NCI-H226 (cell line): ENCODE data around the gene TMEM117.
"Not testable (repeated sequence)": the region's sequence is repeated elsewhere in the genome, so short reads cannot be mapped to it uniquely, and the experiment has no call there.

ENCODE experiments used
- DNase-seq: peaks from one replicate; pipeline ENCODE4 v3.0.0-alpha.2; 2015

The TMEM117 gene

GRCh38 chr12:44331269-44331668 lies 495.4 kb downstream of the TMEM117 start:
- no peak for DNase-seq

- DNase-seq, result no peak
These were observed 498.5 kb downstream of the TMEM117 start for GRCh38 chr12:44334347-44334746.

GRCh38 chr12:44335030-44335429 lies 499.1 kb downstream of the TMEM117 start:
- no peak for DNase-seq

- DNase-seq, result no peak
These were observed 500.7 kb downstream of the TMEM117 start for GRCh38 chr12:44336577-44336976.

- DNase-seq, result no peak
These were observed 506.5 kb downstream of the TMEM117 start for GRCh38 chr12:44342371-44342770.

GRCh38 chr12:44347145-44347544 lies 511.3 kb downstream of the TMEM117 start:
- no peak for DNase-seq

GRCh38 chr12:44357494-44357893 lies 521.6 kb downstream of the TMEM117 start:
- no peak for DNase-seq

- no peak for DNase-seq
These were observed 522.8 kb downstream of the TMEM117 start for GRCh38 chr12:44358636-44359035.

GRCh38 chr12:44362947-44363346 lies 527.1 kb downstream of the TMEM117 start:
- DNase-seq, result no peak

GRCh38 chr12:44367136-44367535 lies 531.3 kb downstream of the TMEM117 start:
- DNase-seq, result no peak

GRCh38 chr12:44367916-44368315 lies 532.0 kb downstream of the TMEM117 start:
- no peak for DNase-seq

- no peak for DNase-seq
These were observed 534.1 kb downstream of the TMEM117 start for GRCh38 chr12:44369998-44370397.

GRCh38 chr12:44370982-44371381 lies 535.1 kb downstream of the TMEM117 start:
- DNase-seq, result no peak

- DNase-seq, result peak; percentile 47
These were observed 536.4 kb downstream of the TMEM117 start for GRCh38 chr12:44372259-44372658.

- DNase-seq, result no peak
These were observed 539.8 kb downstream of the TMEM117 start for GRCh38 chr12:44375694-44376093.

- DNase-seq, result no peak
These were observed 541.7 kb downstream of the TMEM117 start for GRCh38 chr12:44377443-44378187.

GRCh38 chr12:44379113-44379512 lies 543.2 kb downstream of the TMEM117 start:
- DNase-seq, result not testable (repeated sequence)

GRCh38 chr12:44379831-44380230 lies 544.0 kb downstream of the TMEM117 start:
- no peak for DNase-seq

- no peak for DNase-seq
These were observed 545.0 kb downstream of the TMEM117 start for GRCh38 chr12:44380861-44381260.

- DNase-seq, result no peak
These were observed 545.5 kb downstream of the TMEM117 start for GRCh38 chr12:44381341-44381740.

GRCh38 chr12:44384136-44384535 lies 548.3 kb downstream of the TMEM117 start:
- DNase-seq, result no peak

GRCh38 chr12:44385964-44386363 lies 550.1 kb downstream of the TMEM117 start:
- no peak for DNase-seq

- no peak for DNase-seq
These were observed 551.7 kb downstream of the TMEM117 start for GRCh38 chr12:44387581-44387980.

GRCh38 chr12:44389038-44389437 lies 553.2 kb downstream of the TMEM117 start:
- DNase-seq, result no peak

GRCh38 chr12:44389896-44390295 lies 554.0 kb downstream of the TMEM117 start:
- DNase-seq, result no peak
